ENCODE results near the gene PAQR6. TPM values are rescaled to one million over a fixed set of nuclear protein-coding genes. Genes with fewer than 3 reads are reported as not detected.

PAQR6 gene
- total RNA-seq, 3 donors from 2014 or later (not counting 1 experiment from before 2014, with no cell fraction given), result 2.6 to 5.5 (median 3.5) TPM

DNA sequence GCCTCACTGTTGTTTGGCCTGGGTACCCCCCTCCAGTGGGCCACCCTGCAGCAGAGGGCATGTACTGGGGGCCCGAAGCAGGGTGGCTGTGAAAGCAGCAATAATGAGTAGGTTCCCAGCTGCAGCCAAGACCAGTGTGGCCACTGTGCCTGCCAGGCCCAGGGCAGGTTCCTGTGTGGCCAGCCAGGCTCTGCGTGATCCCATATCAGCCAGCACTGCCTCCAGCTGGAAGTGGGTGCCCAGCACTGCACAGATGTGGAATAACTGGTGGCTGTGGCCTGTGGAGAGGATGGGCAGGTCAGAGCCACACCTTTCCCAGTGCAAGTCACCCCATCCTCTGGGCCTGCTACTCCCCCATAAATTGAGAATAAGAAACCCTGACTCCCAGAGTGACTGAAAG is 3.7 kb downstream of the PAQR6 start:
- 96% methylated on average over 2 of the region's 2 CpGs for WGBS (ENCODE audit: insufficient coverage)
- H3K4me3 ChIP-seq (ENCODE audit: low read length), result no peak overlapping the region
- ATAC-seq (no peak), DNase-seq (no peak)
- H3K27ac ChIP-seq (ENCODE audit: low read length), result no peak overlapping the region
- Mint-ChIP-seq H3K4me1 (peaks cover 0 to 18% of the 10 kb centered on the region in 2 donors), H3K27ac (no peak overlapping the region), H3K36me3 (peaks cover 8% of the 10 kb centered on the region), H3K9me3 (no peaks in the 10 kb centered on the region), H3K4me3 (no peak overlapping the region), H3K27me3 (ENCODE audit: low read depth in 2 of 2) (no peaks in the 10 kb centered on the region)
- no peaks in the 10 kb centered on the region for H3K9me3 ChIP-seq (ENCODE audit: control insufficient read depth, insufficient read depth, low read length)
- H3K36me3 ChIP-seq (ENCODE audit: control insufficient read depth, insufficient read depth, low read length), result peaks cover 10% of the 10 kb centered on the region
- H3K4me1 ChIP-seq (ENCODE audit: control insufficient read depth, insufficient read depth, low read length), result peaks cover 22% of the 10 kb centered on the region
- intact Hi-C loops (cut with micrococcal nuclease), result no loop called here
- TF ChIP-seq, protein P1, sequence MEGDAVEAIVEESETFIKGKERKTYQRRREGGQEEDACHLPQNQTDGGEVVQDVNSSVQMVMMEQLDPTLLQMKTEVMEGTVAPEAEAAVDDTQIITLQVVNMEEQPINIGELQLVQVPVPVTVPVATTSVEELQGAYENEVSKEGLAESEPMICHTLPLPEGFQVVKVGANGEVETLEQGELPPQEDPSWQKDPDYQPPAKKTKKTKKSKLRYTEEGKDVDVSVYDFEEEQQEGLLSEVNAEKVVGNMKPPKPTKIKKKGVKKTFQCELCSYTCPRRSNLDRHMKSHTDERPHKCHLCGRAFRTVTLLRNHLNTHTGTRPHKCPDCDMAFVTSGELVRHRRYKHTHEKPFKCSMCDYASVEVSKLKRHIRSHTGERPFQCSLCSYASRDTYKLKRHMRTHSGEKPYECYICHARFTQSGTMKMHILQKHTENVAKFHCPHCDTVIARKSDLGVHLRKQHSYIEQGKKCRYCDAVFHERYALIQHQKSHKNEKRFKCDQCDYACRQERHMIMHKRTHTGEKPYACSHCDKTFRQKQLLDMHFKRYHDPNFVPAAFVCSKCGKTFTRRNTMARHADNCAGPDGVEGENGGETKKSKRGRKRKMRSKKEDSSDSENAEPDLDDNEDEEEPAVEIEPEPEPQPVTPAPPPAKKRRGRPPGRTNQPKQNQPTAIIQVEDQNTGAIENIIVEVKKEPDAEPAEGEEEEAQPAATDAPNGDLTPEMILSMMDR (IDR thresholded peaks at IDR 0.05), result no peak
- no peaks in the 10 kb centered on the region for H3K27me3 ChIP-seq (ENCODE audit: control insufficient read depth, insufficient read depth, low read length)

DNA sequence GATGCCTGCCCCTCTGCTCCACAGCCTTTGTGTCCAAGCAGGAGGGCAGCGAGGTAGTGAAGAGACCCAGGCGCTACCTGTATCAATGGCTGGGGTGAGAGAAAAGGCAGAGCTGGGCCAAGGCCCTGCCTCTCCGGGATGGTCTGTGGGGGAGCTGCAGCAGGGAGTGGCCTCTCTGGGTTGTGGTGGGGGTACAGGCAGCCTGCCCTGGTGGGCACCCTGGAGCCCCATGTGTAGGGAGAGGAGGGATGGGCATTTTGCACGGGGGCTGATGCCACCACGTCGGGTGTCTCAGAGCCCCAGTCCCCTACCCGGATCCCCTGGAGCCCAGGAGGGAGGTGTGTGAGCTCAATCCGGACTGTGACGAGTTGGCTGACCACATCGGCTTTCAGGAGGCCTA is 5.1 kb downstream of the PAQR6 start:
- Mint-ChIP-seq H3K36me3 (peaks cover 8% of the 10 kb centered on the region), H3K27ac (no peak overlapping the region), H3K9me3 (no peaks in the 10 kb centered on the region), H3K4me3 (no peak overlapping the region), H3K4me1 (peaks cover 0 to 18% of the 10 kb centered on the region in 2 donors), H3K27me3 (ENCODE audit: low read depth in 2 of 2) (no peaks in the 10 kb centered on the region)
- Histone ChIP-seq H3K4me1 (ENCODE audit: control insufficient read depth, insufficient read depth, low read length) (peaks cover 22% of the 10 kb centered on the region), H3K27me3 (ENCODE audit: control insufficient read depth, insufficient read depth, low read length) (no peaks in the 10 kb centered on the region), H3K27ac (ENCODE audit: low read length) (no peak overlapping the region), H3K36me3 (ENCODE audit: control insufficient read depth, insufficient read depth, low read length) (peaks cover 22% of the 10 kb centered on the region), H3K4me3 (ENCODE audit: low read length) (no peak overlapping the region), H3K9me3 (ENCODE audit: control insufficient read depth, insufficient read depth, low read length) (no peaks in the 10 kb centered on the region)
- 95% methylated on average over 10 of the region's 10 CpGs for WGBS (ENCODE audit: insufficient coverage)
- DNase-seq, result no peak
- TF ChIP-seq, protein P1 (IDR thresholded peaks at IDR 0.05), result no peak
- ATAC-seq, result no peak
- intact Hi-C loops (cut with micrococcal nuclease), result no loop called here

DNA sequence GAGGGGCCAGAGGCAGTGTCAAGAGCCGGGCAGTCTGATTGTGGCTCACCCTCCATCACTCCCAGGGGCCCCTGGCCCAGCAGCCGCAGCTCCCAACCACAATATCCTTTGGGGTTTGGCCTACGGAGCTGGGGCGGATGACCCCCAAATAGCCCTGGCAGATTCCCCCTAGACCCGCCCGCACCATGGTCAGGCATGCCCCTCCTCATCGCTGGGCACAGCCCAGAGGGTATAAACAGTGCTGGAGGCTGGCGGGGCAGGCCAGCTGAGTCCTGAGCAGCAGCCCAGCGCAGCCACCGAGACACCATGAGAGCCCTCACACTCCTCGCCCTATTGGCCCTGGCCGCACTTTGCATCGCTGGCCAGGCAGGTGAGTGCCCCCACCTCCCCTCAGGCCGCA is 5.9 kb downstream of the PAQR6 start, which contains the start of gene BGLAP:
Gene BGLAP (plus strand): TSS at position 259 of the 400 bp plus-strand sequence. CDS start 48 bp downstream, at position 307.
- ATAC-seq, result no peak
- no peak within 1 kb of the TSS for H3K4me3 Mint-ChIP-seq

More for the DNA sequence above, 5.9 kb downstream of the PAQR6 start, which contains the start of gene BGLAP:
- Histone ChIP-seq H3K36me3 (ENCODE audit: control insufficient read depth, insufficient read depth, low read length) (peaks cover 25% of the 10 kb centered on the region), H3K4me3 (ENCODE audit: low read length) (no peak within 1 kb of the TSS), H3K27ac (ENCODE audit: low read length) (no peak within 1 kb of the TSS), H3K4me1 (ENCODE audit: control insufficient read depth, insufficient read depth, low read length) (peaks cover 22% of the 10 kb centered on the region), H3K9me3 (ENCODE audit: control insufficient read depth, insufficient read depth, low read length) (no peaks in the 10 kb centered on the region), H3K27me3 (ENCODE audit: control insufficient read depth, insufficient read depth, low read length) (no peaks in the 10 kb centered on the region)
- intact Hi-C loops (cut with micrococcal nuclease), result no loop called here
- Mint-ChIP-seq H3K27me3 (ENCODE audit: low read depth in 2 of 2) (no peaks in the 10 kb centered on the region), H3K27ac (no peak within 1 kb of the TSS), H3K36me3 (peaks cover 8% of the 10 kb centered on the region), H3K9me3 (no peaks in the 10 kb centered on the region), H3K4me1 (peaks cover 0 to 18% of the 10 kb centered on the region in 2 donors)
- no peak for DNase-seq
- WGBS (ENCODE audit: insufficient coverage), result 59% methylated on average over 14 of the region's 14 CpGs
- TF ChIP-seq, protein P1 (IDR thresholded peaks at IDR 0.05), result no peak
